Endothelial cell of umbilical vein (primary cell): ENCODE data around the gene TGFBR3. TPM values are rescaled to one million over a fixed set of nuclear protein-coding genes. Genes with fewer than 3 reads are reported as not detected.
A peak's percentile ranks its signal among the peaks of the same experiment; 100 is the strongest.

Source experiments
- BruUV-seq: library from RNA; stranded (reverse); fragments of 400-500 nt; replicated peaks from 2 replicates; lab custom pipeline; 2021; lab: Mats Ljungman, UMichigan
- CTCF ChIA-PET: fragments of 300-600, 350-600 bp; sonication (Branson Sonifier 250); formaldehyde crosslinking; loops from one replicate; lab custom pipeline; 2021; ENCODE audit warnings: antibody characterized with exemption, inconsistent platforms; lab: Charles Lee
- POLR2A ChIA-PET: fragments of 300-600, 350-600 bp; sonication (Branson Sonifier 250); formaldehyde crosslinking; loops from one replicate; lab custom pipeline; 2021; ENCODE audit warnings: antibody characterized with exemption, inconsistent platforms; lab: Charles Lee
- DNase-seq: peaks from one replicate; pipeline ENCODE4 v3.0.0-alpha.2; 2011; ENCODE audit warnings: low read depth, low spot score
- FAIRE-seq: peaks from 2 replicates; lab custom pipeline; 2011; peaks lifted over from hg19 to GRCh38; lab: Jason Lieb, UNC
- H2AFZ ChIP-seq: 2 replicates; pipeline ENCODE4 v1.6.0; 2012; ENCODE audit warnings: low read depth, low read length, control low read depth, inconsistent platforms
- H3K27ac ChIP-seq: 2 replicates; pipeline ENCODE4 v1.5.1; 2011; ENCODE audit warnings: low read depth, mild to moderate bottlenecking, control low read depth, low read length, moderate library complexity; ENCODE audit not compliant: insufficient read depth
- H3K27me3 ChIP-seq, 2 experiments: 2 replicates each; pipeline versions ENCODE4 v1.6.0 to v1.6.1; 2011; ENCODE audit warnings: low read length in 2 of 2, mixed read lengths in 1 of 2; ENCODE audit not compliant: control insufficient read depth in 2 of 2, insufficient read depth in 2 of 2
- H3K36me3 ChIP-seq, 2 experiments: 2 replicates in 1 of 2; 3 replicates in 1 of 2; pipeline ENCODE4 v1.5.1; 2011; ENCODE audit warnings: low read length in 2 of 2, mild to moderate bottlenecking in 1 of 2, moderate library complexity in 1 of 2; ENCODE audit not compliant: control insufficient read depth in 2 of 2, insufficient read depth in 2 of 2; ENCODE audit errors: extremely low read depth in 1 of 2
- H3K4me1 ChIP-seq: 3 replicates; pipeline ENCODE4 v1.5.1; 2011; ENCODE audit warnings: mild to moderate bottlenecking, low read length; ENCODE audit not compliant: control insufficient read depth, insufficient read depth; ENCODE audit errors: extremely low read depth
- H3K4me2 ChIP-seq: 2 replicates; pipeline ENCODE4 v1.6.1; 2011; ENCODE audit warnings: low read length, control low read depth, mixed read lengths; ENCODE audit not compliant: insufficient read depth
- H3K4me3 ChIP-seq, 3 experiments: fragments of 200-600 bp in 1 of 3; sonication (generic), shearing (Covaris generic) in 1 of 3; replicated peaks in 1 of 3; 2 replicates each; pipeline ENCODE4 v1.5.1; 2011 to 2016; ENCODE audit warnings: control low read depth in 3 of 3, low read length in 3 of 3, mild to moderate bottlenecking in 2 of 3, inconsistent platforms in 1 of 3, low read depth in 1 of 3, moderate library complexity in 1 of 3; ENCODE audit not compliant: insufficient read depth in 1 of 3
- H3K79me2 ChIP-seq: 2 replicates; pipeline ENCODE4 v1.6.0; 2012; ENCODE audit warnings: low read length, inconsistent platforms; ENCODE audit not compliant: control insufficient read depth, insufficient read depth
- H3K9ac ChIP-seq: replicated peaks from 2 replicates; pipeline ENCODE3; 2011; ENCODE audit warnings: low read length, control low read depth; ENCODE audit not compliant: insufficient read depth; ENCODE audit errors: extremely low read depth
- H3K9me1 ChIP-seq: replicated peaks from 3 replicates; pipeline ENCODE4 v1.6.0; 2011; ENCODE audit warnings: mild to moderate bottlenecking, low read length; ENCODE audit not compliant: control insufficient read depth, insufficient read depth; ENCODE audit errors: extremely low read depth
- H3K9me3 ChIP-seq: replicated peaks from 2 replicates; pipeline ENCODE4 v1.5.1; 2012; ENCODE audit warnings: low read length, inconsistent platforms; ENCODE audit not compliant: control insufficient read depth, insufficient read depth
- H4K20me1 ChIP-seq: replicated peaks from 2 replicates; pipeline ENCODE3; 2011; ENCODE audit warnings: mild to moderate bottlenecking, low read length; ENCODE audit not compliant: control insufficient read depth, insufficient read depth; ENCODE audit errors: extremely low read depth
- EZH2 ChIP-seq: IDR thresholded peaks from 2 replicates; pipeline ENCODE4 v1.6.1; 2012; ENCODE audit warnings: borderline replicate concordance, low read depth, mild to moderate bottlenecking, moderate library complexity, low read length, inconsistent platforms; ENCODE audit not compliant: severe bottlenecking
- FOS ChIP-seq: IDR thresholded peaks from 2 replicates; pipeline ENCODE4 v1.6.1; 2011; ENCODE audit warnings: mild to moderate bottlenecking, low read length, moderate library complexity, borderline replicate concordance; ENCODE audit not compliant: insufficient read depth
- GATA2 ChIP-seq: IDR thresholded peaks from 2 replicates; pipeline ENCODE4 v1.7.0; 2011; ENCODE audit warnings: low read depth, mild to moderate bottlenecking, moderate library complexity, mixed read lengths, low read length; ENCODE audit not compliant: insufficient read length, insufficient read depth
- JUN ChIP-seq: IDR thresholded peaks from 2 replicates; pipeline ENCODE4 v1.6.1; 2011; ENCODE audit warnings: borderline replicate concordance, low read depth; ENCODE audit not compliant: insufficient read length, insufficient read depth
- MYC ChIP-seq: IDR thresholded peaks from one replicate; pipeline ENCODE4 v1.6.1; 2011; ENCODE audit warnings: mild to moderate bottlenecking, low read depth, low read length
- POLR2A ChIP-seq: IDR thresholded peaks from 2 replicates; pipeline ENCODE4 v1.6.1; 2012; ENCODE audit warnings: low read depth, mild to moderate bottlenecking, control low read depth, low read length
- POLR2AphosphoS5 ChIP-seq: IDR thresholded peaks from 2 replicates; pipeline ENCODE4 v1.6.1; 2012; ENCODE audit warnings: low read depth, mild to moderate bottlenecking, control low read depth, low read length, moderate library complexity; ENCODE audit not compliant: insufficient read depth
- dilution Hi-C: fragments of 300-500 bp; cut with MboI; formaldehyde crosslinking; loops from one replicate; pipeline ENCODE4 v1.15.0; 2019; ENCODE audit warnings: low sequenced_read_pairs; ENCODE audit not compliant: extremely low pct_ligation_motif_present
- intact Hi-C: fragments of 100-400 bp; cut with micrococcal nuclease; formaldehyde crosslinking; loops from one replicate; pipeline ENCODE4 v1.10.0; 2022
- polyA plus RNA-seq, 4 experiments: library from polyadenylated mRNA; depleted of rRNA in 3 of 4; stranded (reverse) in 3 of 4; unstranded in 1 of 4; fragments of >200 nt; gene quantifications; 2 replicates each; pipeline versions ENCODE4 v1.2.1 to v1.2.3, GENCODE V29; 2011 to 2012; ENCODE audit warnings: missing spikeins in 1 of 4
- total RNA-seq: library from RNA; stranded (reverse); gene quantifications from 2 replicates; pipeline ENCODE4 v1.2.3, GENCODE V29; 2021
- TF ChIP-seq, protein P1 (sequence below), 2 donors: IDR thresholded peaks; 1 replicate in 1 of 2; 2 replicates in 1 of 2; pipeline ENCODE4 v1.5.1; 2011; ENCODE audit warnings: low read length in 2 of 2, mild to moderate bottlenecking in 2 of 2, moderate library complexity in 2 of 2, control low read depth in 1 of 2, inconsistent platforms in 1 of 2, low read depth in 1 of 2; ENCODE audit not compliant: insufficient read depth in 1 of 2; ENCODE audit errors: extremely low read depth in 1 of 2
- TF ChIP-seq, protein P2 (sequence below): IDR thresholded peaks from 2 replicates; pipeline ENCODE4 v1.6.1; 2011; ENCODE audit not compliant: insufficient read depth, insufficient read length

Gene TGFBR3
- total and polyA plus RNA-seq, 2 donors (not counting 3 experiments of a cell fraction or from before 2014, with no cell fraction given) = 8.0 to 13.4 TPM

DNA sequence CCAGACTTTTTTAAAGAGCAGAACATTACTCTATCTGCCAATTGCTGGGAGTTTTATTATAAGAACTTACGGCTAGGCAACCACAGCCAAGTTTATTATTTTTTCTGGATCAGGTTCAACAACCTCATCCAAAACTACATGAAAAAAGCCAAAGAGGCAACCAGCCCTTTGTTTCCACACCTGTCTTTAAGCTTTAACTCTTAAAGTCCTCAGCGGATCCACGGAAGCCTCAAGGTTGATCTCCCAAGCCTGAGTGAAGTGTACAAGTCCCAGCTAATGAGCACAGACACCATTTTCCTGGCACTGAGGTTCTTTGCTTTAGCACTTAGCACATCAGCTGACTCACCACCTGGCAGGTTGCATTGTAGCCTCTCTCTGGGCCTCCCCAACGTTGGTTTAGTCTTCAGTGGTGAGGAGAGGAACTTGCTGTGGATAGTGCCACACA lies 143.1 kb downstream of the TGFBR3 start:
- BruUV-seq = no TSS peak
- no peak for FAIRE-seq
- H4K20me1 ChIP-seq = no peaks in the 10 kb centered on the region
- intact Hi-C loops (no loop called here), dilution Hi-C loops (no loop called here)
- no peak overlapping the region for H2AFZ ChIP-seq
- POLR2A ChIA-PET = no interaction called here
- H3K4me3 ChIP-seq = no peak overlapping the region
- CTCF ChIA-PET = interaction anchor here (1.1 to 1.4 kb wide), 2 partner anchors 88 to 141 kb away, joined by 3 to 4 read pairs; no protein-coding TSS in a partner anchor
- DNase-seq = peak; percentile 77
- no peak overlapping the region for H3K27ac ChIP-seq
- H3K9ac ChIP-seq = no peak overlapping the region
- peaks cover 2% of the 10 kb centered on the region for H3K4me1 ChIP-seq
- H3K79me2 ChIP-seq = no peaks in the 10 kb centered on the region
- H3K9me1 ChIP-seq = no peaks in the 10 kb centered on the region
- peaks cover 0 to 2% of the 10 kb centered on the region in 2 experiments for H3K36me3 ChIP-seq
- H3K4me2 ChIP-seq = no peak overlapping the region
- no peaks in the 10 kb centered on the region for H3K9me3 ChIP-seq
- no peaks in the 10 kb centered on the region for H3K27me3 ChIP-seq
- no peak for TF ChIP-seq GATA2
- no peak for TF ChIP-seq FOS
- TF ChIP-seq, protein P1, sequence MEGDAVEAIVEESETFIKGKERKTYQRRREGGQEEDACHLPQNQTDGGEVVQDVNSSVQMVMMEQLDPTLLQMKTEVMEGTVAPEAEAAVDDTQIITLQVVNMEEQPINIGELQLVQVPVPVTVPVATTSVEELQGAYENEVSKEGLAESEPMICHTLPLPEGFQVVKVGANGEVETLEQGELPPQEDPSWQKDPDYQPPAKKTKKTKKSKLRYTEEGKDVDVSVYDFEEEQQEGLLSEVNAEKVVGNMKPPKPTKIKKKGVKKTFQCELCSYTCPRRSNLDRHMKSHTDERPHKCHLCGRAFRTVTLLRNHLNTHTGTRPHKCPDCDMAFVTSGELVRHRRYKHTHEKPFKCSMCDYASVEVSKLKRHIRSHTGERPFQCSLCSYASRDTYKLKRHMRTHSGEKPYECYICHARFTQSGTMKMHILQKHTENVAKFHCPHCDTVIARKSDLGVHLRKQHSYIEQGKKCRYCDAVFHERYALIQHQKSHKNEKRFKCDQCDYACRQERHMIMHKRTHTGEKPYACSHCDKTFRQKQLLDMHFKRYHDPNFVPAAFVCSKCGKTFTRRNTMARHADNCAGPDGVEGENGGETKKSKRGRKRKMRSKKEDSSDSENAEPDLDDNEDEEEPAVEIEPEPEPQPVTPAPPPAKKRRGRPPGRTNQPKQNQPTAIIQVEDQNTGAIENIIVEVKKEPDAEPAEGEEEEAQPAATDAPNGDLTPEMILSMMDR (IDR thresholded peaks at IDR 0.05; ENCODE audit: extremely low read depth in 1 of 2, insufficient read depth in 1 of 2, low read depth in 1 of 2, low read length in 2 of 2) = no peak
- TF ChIP-seq POLR2AphosphoS5 = no peak
- TF ChIP-seq MYC = no peak
- no peak for TF ChIP-seq JUN
- no peak for TF ChIP-seq EZH2
- TF ChIP-seq POLR2A = no peak
- TF ChIP-seq, protein P2, sequence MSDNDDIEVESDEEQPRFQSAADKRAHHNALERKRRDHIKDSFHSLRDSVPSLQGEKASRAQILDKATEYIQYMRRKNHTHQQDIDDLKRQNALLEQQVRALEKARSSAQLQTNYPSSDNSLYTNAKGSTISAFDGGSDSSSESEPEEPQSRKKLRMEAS = no peak
